Thoracic aorta (tissue), 2 donors: ENCODE data around the gene PTPRR. TPM values are rescaled to one million over a fixed set of nuclear protein-coding genes. Genes with fewer than 3 reads are reported as not detected.

Experiments used
- ATAC-seq: fragments of 150-250 bp; one replicate; pipeline ENCODE4 v1.8.0; 2017; ENCODE audit warnings: low read depth; ENCODE audit not compliant: insufficient number of reproducible peaks, low FRiP score
- DNase-seq: peaks from one replicate; pipeline ENCODE4 v3.0.0-alpha.2; 2020; ENCODE audit warnings: low spot score
- H3K27ac ChIP-seq, 2 donors: fragments of 200-600 bp; sonication (generic); 1 replicate in 1 of 2; 2 replicates in 1 of 2; pipeline ENCODE4 v1.5.1; 2016; ENCODE audit warnings: mild to moderate bottlenecking in 2 of 2, moderate library complexity in 2 of 2
- H3K27me3 ChIP-seq: fragments of 200-600 bp; sonication (generic); replicated peaks from 2 replicates; pipeline ENCODE4 v1.6.0; 2016; ENCODE audit warnings: mild to moderate bottlenecking; ENCODE audit not compliant: insufficient read depth
- H3K36me3 ChIP-seq: fragments of 200-600 bp; sonication (generic); one replicate; pipeline ENCODE4 v1.5.1; 2016
- H3K4me1 ChIP-seq, 2 donors: fragments of 200-600 bp; sonication (generic); 1 replicate in 1 of 2; 2 replicates in 1 of 2; pipeline versions ENCODE4 v1.5.1 to v1.6.0; 2016; ENCODE audit warnings: low read depth in 2 of 2, mild to moderate bottlenecking in 1 of 2; ENCODE audit not compliant: control insufficient read depth in 1 of 2
- H3K4me3 ChIP-seq: fragments of 200-600 bp; sonication (generic); 2 replicates; pipeline ENCODE4 v1.5.1; 2016; ENCODE audit warnings: mild to moderate bottlenecking
- H3K9me3 ChIP-seq: fragments of 200-600 bp; sonication (generic); 2 replicates; pipeline ENCODE4 v1.5.1; 2016
- total RNA-seq, 2 donors: library from RNA; depleted of rRNA; stranded (reverse); fragments of >200 nt; gene quantifications; one replicate each; pipeline versions ENCODE4 v1.1.0 to v1.2.3, GENCODE V29; 2016
- TF ChIP-seq, protein P1 (sequence below): fragments of 200-600 bp; sonication (generic); IDR thresholded peaks from one replicate; pipeline ENCODE4 v1.5.1; 2019; ENCODE audit warnings: antibody characterized with exemption

The PTPRR gene
- total RNA-seq, 2 donors from 2014 or later: 0.27 to 0.35 TPM

DNA sequence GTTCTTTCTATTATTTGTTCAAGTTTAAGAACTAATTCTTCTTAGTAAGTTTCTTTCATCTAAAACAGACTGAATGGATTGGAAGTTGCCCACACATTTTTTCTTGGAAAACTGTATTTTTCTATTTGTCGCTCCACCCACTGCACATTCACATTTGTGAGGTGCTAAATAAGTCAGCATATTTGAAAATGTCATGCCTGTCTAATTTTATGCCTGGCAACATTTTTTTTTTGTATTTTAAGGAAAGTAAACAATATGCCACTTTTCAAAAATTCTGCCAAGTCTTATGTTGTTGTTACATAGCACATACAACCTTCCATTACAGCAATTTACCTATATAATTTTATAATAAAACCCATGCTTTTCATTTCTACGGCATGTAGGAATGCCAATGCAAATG lies 170.6 kb downstream of the PTPRR start:
- no peaks in the 10 kb centered on the region for H3K27me3 ChIP-seq
- H3K9me3 ChIP-seq: no peaks in the 10 kb centered on the region
- no peak for DNase-seq
- H3K36me3 ChIP-seq: no peaks in the 10 kb centered on the region
- peaks cover 0 to 7% of the 10 kb centered on the region in 2 donors for H3K4me1 ChIP-seq
- TF ChIP-seq, protein P1, sequence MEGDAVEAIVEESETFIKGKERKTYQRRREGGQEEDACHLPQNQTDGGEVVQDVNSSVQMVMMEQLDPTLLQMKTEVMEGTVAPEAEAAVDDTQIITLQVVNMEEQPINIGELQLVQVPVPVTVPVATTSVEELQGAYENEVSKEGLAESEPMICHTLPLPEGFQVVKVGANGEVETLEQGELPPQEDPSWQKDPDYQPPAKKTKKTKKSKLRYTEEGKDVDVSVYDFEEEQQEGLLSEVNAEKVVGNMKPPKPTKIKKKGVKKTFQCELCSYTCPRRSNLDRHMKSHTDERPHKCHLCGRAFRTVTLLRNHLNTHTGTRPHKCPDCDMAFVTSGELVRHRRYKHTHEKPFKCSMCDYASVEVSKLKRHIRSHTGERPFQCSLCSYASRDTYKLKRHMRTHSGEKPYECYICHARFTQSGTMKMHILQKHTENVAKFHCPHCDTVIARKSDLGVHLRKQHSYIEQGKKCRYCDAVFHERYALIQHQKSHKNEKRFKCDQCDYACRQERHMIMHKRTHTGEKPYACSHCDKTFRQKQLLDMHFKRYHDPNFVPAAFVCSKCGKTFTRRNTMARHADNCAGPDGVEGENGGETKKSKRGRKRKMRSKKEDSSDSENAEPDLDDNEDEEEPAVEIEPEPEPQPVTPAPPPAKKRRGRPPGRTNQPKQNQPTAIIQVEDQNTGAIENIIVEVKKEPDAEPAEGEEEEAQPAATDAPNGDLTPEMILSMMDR: no peak
- ATAC-seq: no peak
- H3K4me3 ChIP-seq: no peak overlapping the region
- no peak overlapping the region for H3K27ac ChIP-seq

DNA sequence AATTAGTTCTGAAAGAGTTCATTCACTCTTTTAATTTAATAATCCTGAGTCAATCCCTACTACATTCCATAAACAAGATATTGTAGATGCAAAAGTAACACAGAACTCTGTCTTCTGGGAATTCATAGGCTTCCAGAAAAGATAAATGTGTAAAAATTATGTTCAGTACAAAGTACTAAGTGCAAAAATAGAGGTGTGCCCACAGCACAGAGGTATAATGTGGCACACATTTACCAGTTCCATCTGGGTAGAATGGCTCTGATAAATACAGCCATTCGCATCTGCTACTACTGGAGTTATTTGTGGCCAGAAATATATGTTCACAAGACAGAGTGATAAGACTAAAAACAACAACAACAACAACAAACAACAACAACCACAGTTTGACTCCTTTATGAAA lies 171.7 kb downstream of the PTPRR start:
- Histone ChIP-seq H3K4me1 (peaks cover 0 to 3% of the 10 kb centered on the region in 2 donors), H3K27ac (no peak overlapping the region), H3K27me3 (no peaks in the 10 kb centered on the region), H3K4me3 (no peak overlapping the region), H3K9me3 (no peaks in the 10 kb centered on the region), H3K36me3 (no peaks in the 10 kb centered on the region)
- no peak for ATAC-seq
- TF ChIP-seq, protein P1: no peak
- DNase-seq: no peak

DNA sequence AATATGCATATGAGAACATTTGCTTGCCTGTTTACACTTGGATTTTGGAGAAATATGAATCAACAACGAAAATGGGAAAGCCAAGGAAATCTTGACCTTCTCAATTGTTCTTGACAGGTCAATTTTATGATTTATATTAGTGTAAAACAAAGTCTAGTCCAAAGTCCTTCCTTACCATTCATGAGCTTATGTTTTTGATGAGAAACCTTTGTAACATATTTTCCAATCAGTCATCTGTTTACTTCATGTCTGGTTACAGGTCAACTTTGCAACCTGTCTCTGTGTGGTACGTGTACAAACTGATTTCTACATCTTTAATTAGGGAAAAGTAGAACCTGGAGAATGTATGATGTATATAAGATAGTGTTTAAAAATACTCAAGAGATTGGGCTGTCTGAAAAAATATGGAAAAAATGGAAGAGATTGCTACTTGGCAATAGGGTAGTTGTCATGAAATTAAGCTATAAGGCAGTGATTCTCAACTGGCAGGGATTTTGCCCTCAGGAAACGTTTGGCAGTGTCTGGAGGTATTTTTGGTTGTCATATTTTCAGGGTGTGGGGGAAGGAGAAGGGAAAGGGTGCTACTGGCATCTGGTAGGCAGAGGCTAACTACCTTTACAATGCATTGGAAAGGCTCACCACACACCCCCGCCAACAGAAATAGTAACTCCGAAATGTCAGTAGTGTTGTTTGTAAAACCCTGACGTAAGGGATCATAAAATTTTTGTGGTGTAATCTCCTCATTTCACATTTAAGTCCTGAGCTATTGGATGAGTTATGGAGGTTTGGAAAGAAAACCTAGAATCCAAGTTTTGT lies 172.9 kb downstream of the PTPRR start:
- ATAC-seq: no peak
- no peak overlapping the region for H3K4me3 ChIP-seq
- H3K4me1 ChIP-seq: no peaks in the 10 kb centered on the region
- H3K36me3 ChIP-seq: no peaks in the 10 kb centered on the region
- no peaks in the 10 kb centered on the region for H3K27me3 ChIP-seq
- TF ChIP-seq, protein P1: no peak
- no peaks in the 10 kb centered on the region for H3K9me3 ChIP-seq
- DNase-seq: no peak
- H3K27ac ChIP-seq: no peak overlapping the region

DNA sequence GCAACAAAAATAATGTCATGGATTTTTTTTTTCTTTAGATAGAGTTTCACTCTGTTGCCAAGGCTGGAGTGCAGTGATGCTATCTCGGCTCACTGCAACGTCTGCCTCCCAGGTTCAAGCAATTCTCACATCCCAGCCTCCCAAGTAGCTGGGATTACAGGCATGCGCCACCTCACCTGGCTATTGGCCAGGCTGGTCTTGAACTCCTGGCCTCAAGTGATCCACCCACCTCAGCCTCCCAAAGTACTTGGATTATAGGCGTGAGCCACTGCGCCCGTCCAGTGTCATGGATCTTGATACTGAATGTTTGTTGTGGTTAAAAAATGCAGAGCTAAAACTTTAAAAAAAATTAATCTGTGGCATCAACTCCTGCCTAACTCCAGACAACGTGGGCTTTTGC lies 175.5 kb downstream of the PTPRR start:
- H3K27ac ChIP-seq: no peak overlapping the region
- TF ChIP-seq, protein P1: no peak
- no peaks in the 10 kb centered on the region for H3K27me3 ChIP-seq
- no peak for DNase-seq
- H3K4me3 ChIP-seq: no peak overlapping the region
- H3K9me3 ChIP-seq: no peaks in the 10 kb centered on the region
- H3K4me1 ChIP-seq: no peaks in the 10 kb centered on the region
- no peaks in the 10 kb centered on the region for H3K36me3 ChIP-seq
- ATAC-seq: no peak

DNA sequence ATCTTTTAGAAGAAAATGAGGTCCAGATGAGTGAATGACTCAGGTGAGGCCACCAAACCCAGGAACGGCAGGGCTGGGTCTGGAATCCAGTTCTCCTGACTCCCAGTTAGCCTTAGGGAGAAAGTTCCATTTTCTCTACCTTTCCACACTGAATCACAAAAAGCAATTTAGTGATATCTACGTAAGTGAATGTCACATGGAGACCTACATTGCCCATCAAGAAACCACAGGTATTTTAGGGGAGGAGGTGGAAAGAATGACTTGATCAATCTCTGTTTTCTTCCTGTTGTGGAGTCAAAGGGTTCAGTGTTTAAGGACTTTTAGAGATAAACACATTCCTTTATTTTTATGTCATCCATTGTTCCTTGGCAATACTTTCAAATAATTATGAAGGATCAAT lies 176.4 kb downstream of the PTPRR start:
- no peaks in the 10 kb centered on the region for H3K27me3 ChIP-seq
- DNase-seq: no peak
- H3K27ac ChIP-seq: no peak overlapping the region
- no peak overlapping the region for H3K4me3 ChIP-seq
- no peaks in the 10 kb centered on the region for H3K36me3 ChIP-seq
- ATAC-seq: no peak
- H3K4me1 ChIP-seq: no peaks in the 10 kb centered on the region
- TF ChIP-seq, protein P1: no peak
- H3K9me3 ChIP-seq: no peaks in the 10 kb centered on the region
